HEK293T (cell line): ENCODE data around the gene SPIN1.

Source experiments
- FOXK2 ChIP-seq: fragments of 450-650 bp; IDR thresholded peaks from 2 replicates; pipeline ENCODE4 v1.6.1; 2016; ENCODE audit warnings: mild to moderate bottlenecking
- HDGF ChIP-seq: fragments of 450-650 bp; IDR thresholded peaks from 2 replicates; pipeline ENCODE4 v1.6.1; 2017; ENCODE audit warnings: antibody characterized with exemption, borderline replicate concordance
- NFRKB ChIP-seq: fragments of 450-650 bp; IDR thresholded peaks from 2 replicates; pipeline ENCODE4 v1.6.1; 2016; ENCODE audit warnings: mild to moderate bottlenecking, moderate library complexity
- PKNOX1 ChIP-seq: fragments of 450-650 bp; IDR thresholded peaks from 2 replicates; pipeline ENCODE4 v1.6.1; 2016
- SP1 ChIP-seq: fragments of 450-650 bp; IDR thresholded peaks from 2 replicates; pipeline ENCODE4 v1.6.1; 2017
- TARDBP ChIP-seq: fragments of 450-650 bp; IDR thresholded peaks from 2 replicates; pipeline ENCODE4 v1.6.1; 2016

DNA sequence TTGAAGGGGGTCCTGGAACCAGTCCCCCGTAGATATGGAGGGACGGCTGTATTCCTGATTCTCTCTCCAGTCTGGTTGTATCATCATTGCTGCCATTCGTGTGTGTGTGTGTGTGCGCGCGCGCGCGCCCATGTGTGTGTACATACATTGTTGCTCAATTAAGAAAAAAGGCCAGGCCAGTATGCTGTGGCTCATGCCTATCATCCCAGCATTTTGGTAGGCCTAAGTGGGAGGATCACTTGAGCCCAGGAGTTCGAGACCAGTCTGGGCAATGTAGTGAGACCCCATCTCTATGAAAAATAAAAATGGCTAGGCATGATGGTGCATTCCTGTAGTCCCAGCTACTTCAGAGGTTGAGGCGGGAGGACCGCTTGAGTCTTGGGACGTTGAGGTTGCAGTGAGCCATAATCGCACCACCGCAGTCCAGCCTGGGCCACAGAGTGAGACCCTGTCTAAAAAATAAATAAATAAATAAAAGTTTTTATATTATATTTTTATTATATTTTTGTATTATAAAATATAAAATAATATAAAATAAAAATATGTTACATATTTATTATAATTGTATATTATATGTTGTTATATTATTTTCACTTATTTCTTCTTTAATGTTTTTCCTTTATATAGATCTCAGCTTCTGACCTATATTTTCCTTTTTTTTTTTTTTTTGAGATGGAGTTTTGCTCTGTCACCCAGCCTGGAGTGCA is 53.2 kb downstream of the SPIN1 start:
- TF ChIP-seq SP1 (no peak), FOXK2 (no peak), TARDBP (no peak), NFRKB (no peak), PKNOX1 (no peak), HDGF (no peak)
